Measurements from ENCODE around the gene LFNG. TPM values are rescaled to one million over a fixed set of nuclear protein-coding genes. Genes with fewer than 3 reads are reported as not detected.

The LFNG gene
- total and polyA plus RNA-seq, 2 experiments from 2014 or later: 0.45 to 1.3 TPM

- no peak overlapping the region for H3K27ac ChIP-seq
- no peak overlapping the region for H3K4me3 ChIP-seq
- DNase-seq (ENCODE audit: low read depth in 1 of 2, low spot score in 1 of 2): no peak
- H3K36me3 ChIP-seq: peaks cover 33% of the 10 kb centered on the region
- H3K9me3 ChIP-seq (ENCODE audit: low read depth): no peaks in the 10 kb centered on the region
- no peak for TF ChIP-seq CTCF (IDR thresholded peaks at IDR 0.05; ENCODE audit: low read depth, low read length)
- no peaks in the 10 kb centered on the region for H3K4me1 ChIP-seq (ENCODE audit: low read depth)
- H3K27me3 ChIP-seq: no peaks in the 10 kb centered on the region
These were observed 26.3 kb downstream of the LFNG start for GRCh38 chr7:2545746-2546425.

- H3K27me3 ChIP-seq: no peaks in the 10 kb centered on the region
- peaks cover 30% of the 10 kb centered on the region for H3K36me3 ChIP-seq
- no peak overlapping the region for H3K27ac ChIP-seq
- TF ChIP-seq CTCF (IDR thresholded peaks at IDR 0.05; ENCODE audit: low read depth, low read length): no peak
- no peak overlapping the region for H3K4me3 ChIP-seq
- H3K9me3 ChIP-seq (ENCODE audit: low read depth): no peaks in the 10 kb centered on the region
- no peaks in the 10 kb centered on the region for H3K4me1 ChIP-seq (ENCODE audit: low read depth)
- no peak for DNase-seq (ENCODE audit: low read depth in 1 of 2, low spot score in 1 of 2)
These were observed 27.4 kb downstream of the LFNG start for GRCh38 chr7:2546776-2547586.

- H3K36me3 ChIP-seq: peaks cover 13% of the 10 kb centered on the region
- no peak for TF ChIP-seq CTCF (IDR thresholded peaks at IDR 0.05; ENCODE audit: low read depth, low read length)
- peaks cover 6% of the 10 kb centered on the region for H3K4me1 ChIP-seq (ENCODE audit: low read depth)
- H3K9me3 ChIP-seq (ENCODE audit: low read depth): no peaks in the 10 kb centered on the region
- no peaks in the 10 kb centered on the region for H3K27me3 ChIP-seq
- no peak overlapping the region for H3K27ac ChIP-seq
- DNase-seq (ENCODE audit: low read depth in 1 of 2, low spot score in 1 of 2): no peak
- H3K4me3 ChIP-seq: no peak overlapping the region
These were observed 31.8 kb downstream of the LFNG start for GRCh38 chr7:2551418-2551817.

- Histone ChIP-seq H3K27ac (no peak overlapping the region), H3K9me3 (ENCODE audit: low read depth) (no peaks in the 10 kb centered on the region), H3K4me3 (no peak overlapping the region), H3K27me3 (no peaks in the 10 kb centered on the region), H3K36me3 (peaks cover 7% of the 10 kb centered on the region), H3K4me1 (ENCODE audit: low read depth) (peaks cover 10% of the 10 kb centered on the region)
- TF ChIP-seq CTCF (IDR thresholded peaks at IDR 0.05; ENCODE audit: low read depth, low read length): no peak
- DNase-seq (ENCODE audit: low read depth in 1 of 2, low spot score in 1 of 2): no peak
These were observed 33.5 kb downstream of the LFNG start for GRCh38 chr7:2553108-2553507.

- no peak for TF ChIP-seq CTCF (IDR thresholded peaks at IDR 0.05; ENCODE audit: low read depth, low read length)
- peak overlapping the region; percentile 80 for H3K4me3 ChIP-seq
- peak overlapping the region; percentile 5 for H3K27ac ChIP-seq
- H3K9me3 ChIP-seq (ENCODE audit: low read depth): no peaks in the 10 kb centered on the region
- H3K36me3 ChIP-seq: peaks cover 7% of the 10 kb centered on the region
- peaks cover 14% of the 10 kb centered on the region for H3K4me1 ChIP-seq (ENCODE audit: low read depth)
- no peak for DNase-seq (ENCODE audit: low read depth in 1 of 2, low spot score in 1 of 2)
- H3K27me3 ChIP-seq: no peaks in the 10 kb centered on the region
These were observed 34.4 kb downstream of the LFNG start for GRCh38 chr7:2553831-2554581.
